ENCODE results near the gene CLEC20A.

The CLEC20A gene

GRCh38 chr1:178496410-178497135 is at the start of gene CLEC20A:
Gene CLEC20A, minus strand, starts transcription at chr1:178496964. Its CDS starts 25 bp downstream, at chr1:178496939.
- DNase-seq (ENCODE audit: insufficient read length, low spot score) (no peak), FAIRE-seq (no peak)

- FAIRE-seq (no peak), DNase-seq (ENCODE audit: insufficient read length, low spot score) (no peak)
Measured at GRCh38 chr1:178544531-178544930, 47.8 kb upstream of the CLEC20A start.

- FAIRE-seq, result no peak
Measured at GRCh38 chr1:178543290-178543607, 46.5 kb upstream of the CLEC20A start.

GRCh38 chr1:178542554-178543289 is 46.0 kb upstream of the CLEC20A start:
- FAIRE-seq, result peak; percentile 46
- peak; percentile 86 for DNase-seq (ENCODE audit: insufficient read length, low spot score)

More at GRCh38 chr1:178543290-178543607, 46.5 kb upstream of the CLEC20A start:
- DNase-seq (ENCODE audit: insufficient read length, low spot score), result no peak

GRCh38 chr1:178541829-178542553 is 45.2 kb upstream of the CLEC20A start:
- peak; percentile 45 for DNase-seq (ENCODE audit: insufficient read length, low spot score)
- no peak for FAIRE-seq

GRCh38 chr1:178541379-178541778 is 44.6 kb upstream of the CLEC20A start:
- FAIRE-seq, result no peak
- DNase-seq (ENCODE audit: insufficient read length, low spot score), result no peak

- FAIRE-seq, result peak; percentile 40
Measured at GRCh38 chr1:178540646-178541045, 43.9 kb upstream of the CLEC20A start.

GRCh38 chr1:178540204-178540603 is 43.4 kb upstream of the CLEC20A start:
- DNase-seq (ENCODE audit: insufficient read length, low spot score), result no peak
- FAIRE-seq, result no peak

More at GRCh38 chr1:178540646-178541045, 43.9 kb upstream of the CLEC20A start:
- DNase-seq (ENCODE audit: insufficient read length, low spot score), result no peak

DNA sequence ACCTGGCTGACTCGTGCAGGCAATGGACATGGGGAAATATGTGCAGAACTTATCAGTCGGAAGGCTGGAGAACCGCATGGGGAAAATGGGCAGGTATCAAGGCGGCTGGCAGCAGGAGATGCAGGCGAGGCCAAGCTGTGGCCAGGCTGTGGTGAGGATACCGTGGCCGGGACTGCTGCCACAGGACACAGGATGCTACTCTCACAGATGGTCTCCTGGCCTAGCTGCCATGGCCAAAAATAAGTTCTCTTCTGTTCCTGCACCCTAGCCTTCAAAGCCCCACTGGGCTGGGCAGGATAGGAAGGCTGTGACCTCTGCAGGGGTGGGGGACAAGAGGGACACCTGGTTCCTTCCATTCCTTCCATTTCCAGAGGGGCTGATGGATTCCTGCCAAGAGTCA is 42.5 kb upstream of the CLEC20A start:
- DNase-seq (ENCODE audit: insufficient read length, low spot score), result no peak
- no peak for FAIRE-seq

GRCh38 chr1:178538192-178538916 is 41.6 kb upstream of the CLEC20A start:
- peak; percentile 59 for DNase-seq (ENCODE audit: insufficient read length, low spot score)
- FAIRE-seq, result peak; percentile 89

DNA sequence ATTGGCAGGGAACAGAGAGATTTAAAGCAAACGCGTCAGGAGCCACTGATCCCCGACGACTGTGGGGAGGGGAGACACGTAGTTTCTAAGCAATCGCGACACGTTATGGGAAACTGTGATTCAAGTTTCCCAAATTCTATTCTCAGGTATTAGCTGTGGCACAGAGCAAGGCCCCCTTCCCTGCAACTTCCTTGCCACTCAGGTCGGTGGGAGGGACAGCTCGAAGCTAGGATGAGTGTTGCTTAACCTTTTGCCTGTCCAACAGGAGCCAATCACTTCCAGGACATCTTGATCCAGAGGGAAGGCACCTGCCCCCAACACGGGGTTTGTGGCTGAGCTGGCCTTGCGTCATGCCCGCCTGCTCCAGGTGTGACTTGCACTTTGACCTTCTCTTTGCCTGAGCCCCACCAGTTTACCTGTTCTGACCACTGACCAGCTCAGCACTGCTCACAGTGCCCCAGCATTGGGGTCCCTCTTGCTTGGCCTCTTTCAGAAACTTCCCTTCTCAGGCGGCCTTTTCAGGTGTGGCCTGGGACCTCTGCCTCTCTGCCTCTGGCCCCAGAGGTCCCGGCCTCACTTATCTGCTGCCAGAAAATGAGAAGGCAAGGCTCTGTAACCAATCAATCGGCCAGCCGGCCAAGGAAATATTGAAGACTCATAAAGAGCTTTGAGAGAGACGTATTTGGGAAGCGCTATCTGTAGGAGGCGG is 40.8 kb upstream of the CLEC20A start:
- FAIRE-seq (no peak), DNase-seq (ENCODE audit: insufficient read length, low spot score) (no peak)

GRCh38 chr1:178536844-178537371 is 40.1 kb upstream of the CLEC20A start:
- DNase-seq (ENCODE audit: insufficient read length, low spot score) (peak; percentile 73), FAIRE-seq (peak; percentile 94)

- FAIRE-seq, result no peak
Measured at GRCh38 chr1:178536329-178536728, 39.6 kb upstream of the CLEC20A start.

DNA sequence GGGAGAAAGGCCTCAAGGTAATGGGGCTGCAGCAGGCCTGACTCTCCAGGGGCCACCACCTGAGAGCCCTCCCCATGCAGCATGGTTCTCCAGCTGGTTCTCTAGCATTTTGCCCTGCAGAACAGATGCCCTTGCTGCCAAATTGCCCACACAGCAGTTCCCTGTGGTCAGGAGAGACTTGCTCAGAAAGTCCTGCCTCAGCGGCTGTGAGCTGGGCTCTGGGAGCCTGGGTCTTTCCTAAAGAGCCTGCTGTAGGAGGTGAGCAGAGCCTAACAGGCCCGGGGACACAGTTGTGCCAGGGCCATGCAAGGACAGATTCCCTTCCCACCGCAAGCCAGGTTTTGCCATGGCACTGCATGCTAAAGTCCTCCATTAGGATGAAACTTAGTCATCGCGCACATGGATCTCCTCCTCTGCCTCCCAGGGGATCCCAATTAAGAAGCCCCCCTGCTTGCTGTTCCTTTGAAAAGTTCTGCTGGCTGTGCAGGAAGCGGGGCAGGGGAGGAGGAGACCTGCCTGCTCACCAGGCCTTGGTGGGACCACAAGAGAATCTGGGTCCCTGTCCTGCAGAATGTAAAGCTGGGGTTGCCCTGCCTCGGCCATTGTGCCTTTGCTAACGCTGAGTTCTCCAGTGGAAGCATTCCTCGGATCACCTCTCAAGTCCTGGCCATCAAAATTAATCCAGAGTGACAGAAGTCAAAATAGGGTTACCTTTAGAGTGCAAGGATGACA is 37.5 kb upstream of the CLEC20A start:
- FAIRE-seq (no peak), DNase-seq (ENCODE audit: insufficient read length, low spot score) (no peak)

More at GRCh38 chr1:178536329-178536728, 39.6 kb upstream of the CLEC20A start:
- no peak for DNase-seq (ENCODE audit: insufficient read length, low spot score)

DNA sequence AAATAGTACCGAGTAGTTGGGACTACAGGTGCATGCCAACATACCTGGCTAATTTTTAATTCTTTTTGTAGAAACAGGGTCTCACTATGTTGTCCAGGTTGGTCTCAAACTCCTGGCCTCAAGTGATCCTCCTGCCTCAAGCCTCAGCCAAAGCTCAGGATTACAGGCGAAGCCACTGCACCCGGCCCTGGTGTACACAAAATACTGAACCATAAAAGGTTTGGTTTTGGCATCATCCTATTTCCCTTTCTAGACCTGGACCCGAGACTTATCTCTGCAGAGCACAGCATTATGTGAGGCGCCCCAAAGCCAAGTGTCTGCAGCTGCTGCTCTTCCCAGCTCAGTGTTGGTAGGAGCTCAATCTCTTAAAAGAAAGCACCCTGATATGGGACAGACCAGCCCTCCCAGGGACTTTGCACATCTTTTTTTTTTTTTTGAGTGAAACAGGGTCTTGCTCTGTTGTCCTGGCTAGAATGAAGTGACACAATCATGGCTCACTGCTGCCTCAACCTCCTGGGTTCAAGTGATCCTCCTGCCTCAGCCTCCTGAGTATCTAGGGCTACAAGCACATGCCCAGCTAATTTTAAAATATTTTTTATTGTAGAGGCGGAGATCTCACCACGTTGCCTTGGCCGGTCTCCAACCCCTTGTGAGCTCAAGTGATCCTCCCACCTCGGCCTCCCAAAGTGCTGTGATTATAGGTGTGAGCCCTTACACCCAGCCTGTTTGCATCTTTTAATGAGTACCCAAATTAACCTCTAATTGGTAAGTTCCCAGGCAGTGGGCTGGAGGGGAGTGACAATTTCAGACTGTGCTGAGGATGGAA is 36.6 kb upstream of the CLEC20A start:
- DNase-seq (ENCODE audit: insufficient read length, low spot score) (no peak), FAIRE-seq (no peak)

DNA sequence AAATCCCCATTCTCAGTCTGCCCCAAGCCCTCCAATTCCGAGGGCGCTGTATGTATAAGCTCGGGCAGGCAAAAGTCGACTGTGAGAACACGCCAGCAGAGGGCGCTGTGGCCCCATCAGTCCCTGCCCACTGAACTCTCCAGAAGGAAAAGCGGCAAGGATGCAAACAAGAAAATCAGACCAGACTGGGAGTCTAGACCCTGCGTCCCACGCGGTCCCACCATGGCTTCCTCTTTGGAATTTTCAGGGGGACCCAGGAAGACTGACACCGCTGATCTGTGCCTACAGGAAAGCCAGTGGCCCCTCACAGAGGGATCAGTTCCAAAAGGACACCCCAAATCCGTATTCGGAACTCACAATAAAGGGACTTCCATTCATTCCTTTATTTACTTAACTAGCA is 35.6 kb upstream of the CLEC20A start:
- DNase-seq (ENCODE audit: insufficient read length, low spot score) (peak; percentile 88), FAIRE-seq (peak; percentile 89)

- DNase-seq (ENCODE audit: insufficient read length, low spot score), result no peak
- no peak for FAIRE-seq
Measured at GRCh38 chr1:178531887-178532286, 35.1 kb upstream of the CLEC20A start.

DNA sequence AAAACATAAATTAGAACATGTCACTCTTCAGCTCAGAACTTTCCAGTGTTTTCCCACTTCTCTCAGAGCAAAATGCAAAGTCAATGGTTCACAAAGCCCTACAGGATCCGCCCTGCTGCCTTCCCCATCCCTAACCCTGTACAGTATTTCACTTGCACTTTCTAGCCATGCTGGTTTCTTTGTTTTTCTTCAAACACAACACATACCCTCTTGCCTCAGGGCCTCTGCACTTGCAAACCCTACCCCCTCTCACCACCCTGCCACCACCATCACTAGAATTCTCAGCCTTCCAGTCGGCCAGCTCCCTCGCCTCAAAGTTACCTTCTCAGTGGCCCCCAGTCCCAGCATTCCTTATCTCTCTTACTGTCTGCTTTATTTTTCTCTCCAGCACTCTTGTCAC is 33.7 kb upstream of the CLEC20A start:
- no peak for DNase-seq (ENCODE audit: insufficient read length, low spot score)
- no peak for FAIRE-seq
